Peyer's patch (tissue), 4 donors: ENCODE data around the gene SYNE3.

Source experiments
- POLR2A ChIP-seq, 2 donors: fragments of 450-650 bp; IDR thresholded peaks; one replicate each; pipeline ENCODE4 v1.5.1; 2017; ENCODE audit warnings: antibody characterized with exemption in 2 of 2, mild to moderate bottlenecking in 2 of 2, moderate library complexity in 2 of 2
- TF ChIP-seq, protein P1 (sequence below), 6 experiments: fragments of 450-650 bp in 4 of 6; fragments of 200-600 bp in 2 of 6; sonication (generic) in 1 of 6; IDR thresholded peaks; one replicate each; pipeline ENCODE4 v1.5.1; 2017 to 2019; ENCODE audit warnings: antibody characterized with exemption in 6 of 6, mild to moderate bottlenecking in 3 of 6, moderate library complexity in 1 of 6

DNA sequence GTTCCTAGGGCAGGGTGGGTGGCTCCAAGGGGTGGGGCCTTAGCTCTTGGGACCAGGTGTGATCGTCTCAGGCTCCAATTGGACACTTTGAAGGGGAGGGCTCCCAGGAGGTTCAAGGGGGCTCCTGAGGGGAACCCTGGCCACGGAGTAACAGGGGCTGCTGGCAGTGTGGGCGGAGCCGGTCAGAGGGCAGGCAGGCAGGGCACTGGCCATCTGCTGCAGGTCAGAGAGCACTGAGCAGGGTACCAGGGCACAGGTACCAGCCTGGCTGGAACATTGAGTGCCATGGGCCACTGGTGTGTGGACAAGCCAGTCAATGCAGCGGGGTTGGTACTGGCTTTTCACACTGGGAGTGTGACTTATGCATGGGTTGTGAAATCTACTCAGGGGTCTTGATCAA, 32.2 kb downstream of the SYNE3 start:
- TF ChIP-seq, protein P1, sequence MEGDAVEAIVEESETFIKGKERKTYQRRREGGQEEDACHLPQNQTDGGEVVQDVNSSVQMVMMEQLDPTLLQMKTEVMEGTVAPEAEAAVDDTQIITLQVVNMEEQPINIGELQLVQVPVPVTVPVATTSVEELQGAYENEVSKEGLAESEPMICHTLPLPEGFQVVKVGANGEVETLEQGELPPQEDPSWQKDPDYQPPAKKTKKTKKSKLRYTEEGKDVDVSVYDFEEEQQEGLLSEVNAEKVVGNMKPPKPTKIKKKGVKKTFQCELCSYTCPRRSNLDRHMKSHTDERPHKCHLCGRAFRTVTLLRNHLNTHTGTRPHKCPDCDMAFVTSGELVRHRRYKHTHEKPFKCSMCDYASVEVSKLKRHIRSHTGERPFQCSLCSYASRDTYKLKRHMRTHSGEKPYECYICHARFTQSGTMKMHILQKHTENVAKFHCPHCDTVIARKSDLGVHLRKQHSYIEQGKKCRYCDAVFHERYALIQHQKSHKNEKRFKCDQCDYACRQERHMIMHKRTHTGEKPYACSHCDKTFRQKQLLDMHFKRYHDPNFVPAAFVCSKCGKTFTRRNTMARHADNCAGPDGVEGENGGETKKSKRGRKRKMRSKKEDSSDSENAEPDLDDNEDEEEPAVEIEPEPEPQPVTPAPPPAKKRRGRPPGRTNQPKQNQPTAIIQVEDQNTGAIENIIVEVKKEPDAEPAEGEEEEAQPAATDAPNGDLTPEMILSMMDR (IDR thresholded peaks at IDR 0.05): no peak
- no peak for TF ChIP-seq POLR2A (IDR thresholded peaks at IDR 0.05)
